H1 (cell line): ENCODE data around the gene ZNF566. TPM values are rescaled to one million over a fixed set of nuclear protein-coding genes. Genes with fewer than 3 reads are reported as not detected.

ENCODE experiments used
- polyA plus RNA-seq, 7 experiments: library from polyadenylated mRNA; depleted of rRNA in 3 of 7; stranded (reverse) in 5 of 7; unstranded in 2 of 7; fragments of >200 nt in 5 of 7; fragments of 200-250 nt in 2 of 7; gene quantifications; 1 replicate in 5 of 7; 2 replicates in 1 of 7; 4 replicates in 1 of 7; pipeline versions ENCODE4 v1.2.1 to v1.2.3, GENCODE V29; 2011 to 2013; ENCODE audit warnings: missing spikeins in 2 of 7, mixed read lengths in 2 of 7
- total RNA-seq: library from RNA; stranded (reverse); fragmentation: NEBNext Ultra II Directional; extraction: Animal tissue kit (Norgen Biotek cat#: 25700); gene quantifications from 2 replicates; pipeline ENCODE4 v1.2.1, GENCODE V29; 2021

Gene ZNF566
- total and polyA plus RNA-seq, 2 of the 8 experiments (the other 6 are each of a cell fraction or from before 2014, with no cell fraction given) = 6.9 to 16.6 TPM

Other genes starting within 250 kb of the ZNF566 start
- gene ZFP14, start 110.4 kb downstream of the ZNF566 start, total RNA-seq = 8.2 and 8.8 TPM in 2 replicates
- gene ZFP14, start 110.4 kb downstream of the ZNF566 start, polyA plus RNA-seq (2011; rRNA removed) = 1.1 and 1.7 TPM in 2 replicates
- gene ZFP82, start 70.9 kb downstream of the ZNF566 start, total RNA-seq = 16.5 TPM in 2 replicates
- 2.7 and 4.8 TPM in 2 replicates for gene ZFP82, start 70.9 kb downstream of the ZNF566 start, polyA plus RNA-seq (2011; rRNA removed)
- gene ZNF260, start 38.7 kb upstream of the ZNF566 start, total RNA-seq = 30.7 and 32.3 TPM in 2 replicates
- 4.1 and 5.5 TPM in 2 replicates for gene ZNF260, start 38.7 kb upstream of the ZNF566 start, polyA plus RNA-seq (2011; rRNA removed)
- 12.4 and 14.1 TPM in 2 replicates for gene ZNF529, start 83.7 kb upstream of the ZNF566 start, total RNA-seq
- gene ZNF529, start 83.7 kb upstream of the ZNF566 start, polyA plus RNA-seq (2011; rRNA removed) = 8.0 and 8.4 TPM in 2 replicates
- 4.2 and 6.3 TPM in 2 replicates for gene ZNF382, start 115.8 kb upstream of the ZNF566 start, total RNA-seq
- gene ZNF382, start 115.8 kb upstream of the ZNF566 start, polyA plus RNA-seq (2011; rRNA removed) = 1.7 and 1.9 TPM in 2 replicates
- 5.4 and 5.9 TPM in 2 replicates for gene ZNF461, start 177.3 kb upstream of the ZNF566 start, total RNA-seq
- 0.93 and 1.1 TPM in 2 replicates for gene ZNF461, start 177.3 kb upstream of the ZNF566 start, polyA plus RNA-seq (2011; rRNA removed)
- 10.5 and 10.6 TPM in 2 replicates for gene ZNF567, start 198.1 kb upstream of the ZNF566 start, total RNA-seq
- 1.7 and 6.5 TPM in 2 replicates for gene ZNF567, start 198.1 kb upstream of the ZNF566 start, polyA plus RNA-seq (2011; rRNA removed)